Medulla oblongata (tissue), 1 donor: Measurements from ENCODE around the gene DMRT1.

Experiments
- DNase-seq: peaks from one replicate; pipeline ENCODE4 v3.0.0-alpha.2; 2015; ENCODE audit errors: extremely low spot score

Gene DMRT1

GRCh38 chr9:922171-922570 lies 80.7 kb downstream of the DMRT1 start:
- DNase-seq: no peak

GRCh38 chr9:922731-923130 lies 81.2 kb downstream of the DMRT1 start:
- no peak for DNase-seq

- DNase-seq: no peak
Measured at GRCh38 chr9:926976-927375, 85.5 kb downstream of the DMRT1 start.

GRCh38 chr9:928363-929042 lies 87.0 kb downstream of the DMRT1 start:
- no peak for DNase-seq

DNA sequence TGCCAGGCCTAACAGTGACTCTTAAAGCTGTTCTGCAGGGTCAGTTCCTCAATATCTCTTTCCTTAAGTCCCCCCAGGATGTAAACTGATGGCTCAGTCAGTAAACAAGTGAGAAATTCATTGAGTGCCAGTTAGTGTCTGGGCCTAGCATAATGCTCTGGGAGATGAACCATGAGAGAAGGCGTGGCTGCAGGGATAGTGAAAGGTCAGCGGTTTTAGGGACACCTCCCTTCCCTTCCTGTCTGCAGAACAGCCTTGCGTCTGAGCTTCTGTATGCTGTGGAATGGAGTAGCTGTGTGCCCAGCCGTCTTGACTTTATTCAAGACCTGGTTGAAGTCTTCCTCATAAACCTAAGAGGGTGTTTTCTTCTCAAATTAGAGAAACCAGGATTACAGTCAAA lies 88.2 kb downstream of the DMRT1 start:
- DNase-seq: no peak

GRCh38 chr9:933356-933755 lies 91.9 kb downstream of the DMRT1 start:
- DNase-seq: no peak

DNA sequence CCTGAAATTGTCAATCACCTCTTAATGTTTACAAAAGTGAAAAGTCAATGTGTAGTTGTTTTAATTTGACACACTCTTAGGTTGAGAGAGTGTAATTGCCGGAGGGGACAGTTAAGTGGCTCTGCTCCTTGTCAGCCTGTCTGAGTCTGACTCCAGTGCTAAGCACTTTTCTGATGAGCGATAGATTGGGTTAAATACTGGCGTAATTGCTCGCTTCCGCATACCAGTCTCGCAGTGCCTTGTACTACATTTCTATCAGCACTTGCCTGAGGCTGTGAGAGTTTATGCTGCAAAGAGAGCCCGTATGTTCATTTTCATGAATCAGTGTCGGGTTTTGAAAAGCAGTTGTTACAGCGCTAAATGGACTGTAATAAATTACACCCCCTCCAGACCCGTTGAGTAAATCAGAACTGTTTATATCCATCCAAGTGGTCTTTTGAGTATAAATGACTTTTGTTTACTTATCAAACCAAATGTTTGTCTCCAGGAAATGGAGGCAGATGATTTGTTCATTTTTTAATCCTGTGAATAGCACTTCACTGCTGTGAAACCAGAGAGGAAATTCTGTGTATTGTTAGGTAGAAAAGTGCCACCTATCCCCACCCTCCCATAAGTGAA lies 94.0 kb downstream of the DMRT1 start:
- DNase-seq: no peak

DNA sequence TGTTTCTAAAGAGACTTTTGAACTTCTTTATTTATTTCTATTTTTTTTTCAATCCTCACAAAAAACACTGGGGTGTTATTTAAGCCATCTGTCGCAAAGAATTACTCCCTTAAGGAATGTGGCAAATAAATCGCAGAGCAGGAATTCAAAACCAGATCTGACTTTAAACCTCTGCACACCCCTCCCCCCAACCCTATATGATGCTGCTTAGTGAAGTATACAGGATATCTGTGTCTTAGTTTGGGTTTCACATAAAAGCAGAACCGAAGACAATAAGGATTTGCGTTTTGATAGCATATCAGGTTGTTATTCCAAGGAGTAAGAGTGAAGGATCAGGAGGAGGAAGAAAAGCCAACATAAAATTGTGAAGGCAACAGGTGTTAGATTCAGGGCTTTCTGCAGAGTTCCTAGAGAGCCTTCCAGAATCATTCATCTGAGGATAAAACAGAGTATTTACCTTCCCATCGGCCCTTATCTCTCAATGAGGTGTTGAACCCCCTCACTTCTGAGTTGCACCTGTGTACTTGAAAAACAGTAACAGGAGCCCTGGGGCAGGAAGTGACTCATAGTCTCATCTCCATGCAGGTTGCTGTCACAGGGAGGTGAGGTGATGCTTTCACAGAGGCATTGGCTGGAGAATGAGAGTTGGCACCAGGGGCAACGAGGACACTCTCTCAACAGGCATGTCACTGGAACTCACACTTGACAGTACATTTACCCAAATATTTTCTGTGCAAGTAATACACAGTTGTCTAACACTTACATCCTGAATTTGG lies 101.5 kb downstream of the DMRT1 start:
- no peak for DNase-seq

DNA sequence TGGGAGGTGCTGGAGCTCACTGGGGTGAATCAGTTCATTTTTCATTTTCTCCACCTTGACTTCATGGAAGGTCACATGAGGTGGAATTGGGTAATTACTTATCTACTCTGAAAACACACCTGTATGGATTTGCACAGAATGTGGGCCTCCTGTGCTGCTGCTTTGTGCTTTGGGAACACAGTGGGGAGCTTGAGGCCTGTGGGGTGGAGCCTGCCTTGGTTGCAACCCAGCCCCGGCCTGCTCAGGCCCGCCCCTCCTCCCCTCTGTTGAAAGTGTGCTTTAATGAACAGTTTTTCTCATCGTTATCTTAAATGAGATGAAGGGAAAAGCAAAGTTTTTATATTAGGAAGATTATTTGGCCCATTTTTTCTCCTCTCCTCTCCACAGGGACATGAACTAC lies 106.5 kb downstream of the DMRT1 start:
- no peak for DNase-seq

GRCh38 chr9:948497-948896 lies 107.0 kb downstream of the DMRT1 start:
- DNase-seq: no peak

DNA sequence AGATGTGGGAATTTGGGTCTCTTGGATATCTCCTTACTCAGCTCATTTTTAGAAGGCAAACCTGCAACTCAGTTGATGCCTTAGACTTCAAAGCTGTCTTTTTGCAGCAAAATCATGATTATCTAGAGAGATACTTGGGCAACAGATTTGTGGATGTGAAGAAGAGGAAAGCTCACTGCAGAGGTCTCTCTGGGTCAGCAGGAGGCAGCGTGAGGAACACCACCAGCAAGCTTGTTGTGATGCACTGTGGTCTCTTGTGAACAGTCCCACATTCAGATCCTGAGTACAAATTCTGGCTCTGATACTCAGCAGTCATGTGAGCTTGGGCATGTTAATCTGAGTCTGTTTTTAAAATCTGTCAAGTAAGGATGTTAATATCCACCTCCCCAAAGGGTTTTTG lies 108.6 kb downstream of the DMRT1 start:
- no peak for DNase-seq

DNA sequence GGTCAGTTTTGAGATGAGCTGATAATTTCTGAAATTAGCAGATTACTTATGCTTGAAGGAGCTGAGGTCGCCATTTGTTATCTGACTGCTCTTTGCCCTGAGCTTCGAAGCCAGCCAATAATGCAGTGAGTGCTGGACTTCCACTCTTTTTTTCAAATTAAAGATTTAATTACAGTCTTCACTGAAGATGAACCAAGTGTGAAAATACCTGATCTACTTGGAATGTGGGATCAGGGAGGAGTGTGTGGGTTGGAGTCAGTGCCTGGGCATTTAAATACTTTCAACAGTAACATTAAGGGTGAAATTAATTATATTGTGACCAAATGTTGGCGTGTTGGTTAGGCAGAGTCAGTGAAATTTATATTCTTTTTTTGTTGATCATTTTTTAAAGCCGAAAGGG lies 111.0 kb downstream of the DMRT1 start:
- DNase-seq: no peak

- no peak for DNase-seq
Measured at GRCh38 chr9:959105-959504, 117.6 kb downstream of the DMRT1 start.

- no peak for DNase-seq
Measured at GRCh38 chr9:959914-960313, 118.4 kb downstream of the DMRT1 start.

GRCh38 chr9:962023-962422 lies 120.5 kb downstream of the DMRT1 start:
- no peak for DNase-seq

- DNase-seq: no peak
Measured at GRCh38 chr9:965497-965896, 124.0 kb downstream of the DMRT1 start.

DNA sequence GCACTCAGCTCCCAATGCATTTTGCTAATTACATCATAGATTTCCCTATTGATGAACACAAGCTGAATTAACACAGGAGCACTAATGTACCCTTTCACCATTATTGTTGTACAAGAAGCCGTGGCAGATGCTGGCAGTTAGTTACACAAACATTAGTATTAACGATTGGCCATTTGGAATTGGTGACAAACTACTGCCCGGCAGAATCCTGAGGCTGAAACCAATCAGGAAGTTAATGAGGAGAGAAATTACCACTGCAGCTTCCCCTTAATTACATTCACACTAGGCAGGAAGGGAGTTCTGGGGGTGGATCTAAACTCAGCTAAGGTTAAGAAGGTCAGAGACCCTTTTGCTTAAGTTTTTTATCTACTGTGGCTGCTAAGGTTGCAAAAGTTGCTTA lies 125.4 kb downstream of the DMRT1 start:
- no peak for DNase-seq

- no peak for DNase-seq
Measured at GRCh38 chr9:967436-967835, 125.9 kb downstream of the DMRT1 start.

DNA sequence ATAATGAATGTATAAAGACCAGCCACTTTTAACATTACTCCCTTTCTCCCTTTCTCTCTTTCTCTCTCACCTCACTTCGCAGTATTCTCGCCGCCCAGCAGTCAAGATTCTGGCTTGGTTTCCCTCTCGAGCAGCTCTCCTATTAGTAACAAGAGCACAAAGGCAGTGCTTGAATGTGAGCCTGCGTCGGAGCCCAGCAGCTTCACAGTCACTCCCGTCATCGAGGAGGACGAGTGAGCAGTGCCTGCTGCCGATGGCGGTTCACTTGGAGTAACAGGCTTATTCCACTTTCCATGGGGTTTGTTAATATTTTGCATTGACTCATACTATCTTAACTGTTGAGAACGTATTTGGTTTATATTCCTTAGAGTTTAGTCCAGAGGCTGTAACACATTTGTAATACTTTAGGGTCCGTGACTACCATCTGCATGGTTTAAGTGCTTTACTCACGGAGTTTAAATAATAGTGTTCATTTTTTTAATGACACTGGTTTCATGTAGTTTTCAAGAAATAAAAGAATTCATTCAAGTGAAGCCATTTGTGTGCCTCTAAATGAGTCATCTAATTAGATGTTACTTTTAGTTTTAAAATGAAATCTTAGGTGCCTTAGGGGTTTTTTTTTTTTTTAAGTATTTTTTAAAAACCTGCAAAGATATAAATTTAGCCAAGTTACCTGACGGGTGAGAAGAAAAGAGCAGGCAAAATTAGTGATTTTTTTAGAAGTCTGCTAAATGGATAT lies 126.6 kb downstream of the DMRT1 start:
- DNase-seq: no peak

DNA sequence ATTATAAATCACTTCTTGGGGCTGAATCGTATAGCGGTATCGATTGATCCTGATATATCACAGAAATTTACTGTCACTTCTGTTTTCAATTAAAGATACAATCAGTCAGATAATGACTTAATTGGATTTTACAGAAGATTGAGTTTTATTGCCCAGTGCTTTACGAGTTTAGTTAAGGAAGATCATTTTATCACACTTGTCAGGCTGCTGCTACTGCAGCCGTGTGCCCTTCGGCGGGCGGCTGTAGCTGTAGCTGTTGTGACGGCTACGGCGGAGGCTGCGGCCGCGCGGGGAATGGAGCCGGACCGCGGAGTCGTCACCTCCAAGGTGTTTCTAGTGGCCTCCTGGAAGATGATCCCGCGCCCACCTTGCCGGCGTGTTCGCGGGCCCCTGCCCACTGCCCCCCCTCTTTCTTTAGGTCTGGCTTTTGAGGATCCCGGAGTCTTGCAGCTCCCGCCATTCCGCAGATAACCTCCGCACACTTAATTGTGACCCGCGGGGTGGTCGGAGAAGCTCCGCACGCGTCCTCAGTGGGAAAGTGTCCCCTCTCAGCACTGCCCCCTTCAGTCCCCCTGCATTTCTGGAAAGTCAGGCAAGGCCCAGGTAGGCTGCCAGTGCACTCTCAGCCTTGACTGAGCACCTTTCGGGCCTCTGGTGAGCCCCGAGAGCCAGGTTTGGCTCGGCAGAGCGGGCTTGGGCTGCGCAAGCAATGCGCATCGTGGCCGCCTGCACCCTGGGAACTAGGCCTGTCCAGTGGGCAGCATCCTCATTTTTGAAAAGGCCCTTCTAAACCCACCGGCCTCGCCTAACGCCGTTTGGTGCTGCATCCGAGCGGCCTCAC lies 128.0 kb downstream of the DMRT1 start:
- no peak for DNase-seq
